ENCODE data around the gene ZNF530. TPM values are rescaled to one million over a fixed set of nuclear protein-coding genes. Genes with fewer than 3 reads are reported as not detected.

Gene ZNF530
- total and polyA plus RNA-seq, 7 donors = 1.2 to 12.5 (median 2.5) TPM

DNA sequence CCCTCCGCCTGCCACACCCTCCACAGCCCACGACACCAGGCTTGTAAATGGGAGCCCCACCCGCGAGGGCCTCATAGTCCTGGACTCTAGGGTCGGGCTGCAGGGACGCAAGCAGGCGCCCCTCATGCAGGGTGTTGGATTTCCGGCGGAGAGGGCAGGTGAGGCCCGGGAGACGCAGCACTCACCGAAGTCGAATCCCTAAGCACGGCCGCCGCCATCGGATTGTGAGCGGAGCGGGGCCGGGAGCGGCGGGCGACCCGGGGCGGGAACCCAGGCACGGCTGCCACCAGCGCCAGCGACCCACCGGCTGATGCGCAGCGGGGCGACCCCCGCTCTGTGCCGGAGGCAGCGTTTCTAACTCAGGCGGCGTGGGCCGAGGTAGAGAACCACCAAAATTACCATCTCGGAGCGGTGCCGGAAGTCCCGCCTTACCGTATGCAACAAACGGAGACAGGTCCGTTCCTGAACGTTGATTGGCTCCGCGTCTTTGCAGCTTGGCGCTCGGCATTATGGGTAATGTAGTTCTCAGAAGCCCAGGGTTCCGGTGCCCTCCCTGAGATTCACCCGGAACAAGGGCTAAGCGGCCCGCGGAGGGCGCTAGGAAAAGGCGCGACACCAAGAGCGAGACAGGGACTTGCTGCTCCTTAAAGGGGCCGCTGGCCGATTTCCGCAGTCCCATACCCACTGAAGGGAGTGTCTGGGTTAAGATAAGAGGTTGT, 21.0 kb upstream of the ZNF530 start, which contains the start of gene ZNF416:
TSS of gene ZNF416 (minus strand) at position 425 of the 719 bp plus-strand sequence. CDS start at position 218, 207 bp downstream.
- H3K9me3 ChIP-seq = peaks cover 15 to 29% (median 27%) of the 10 kb centered on the region in 4 donors
- WGBS, 2 donors = 0 to 1% methylated on average over 62 of the region's 62 CpGs

DNA sequence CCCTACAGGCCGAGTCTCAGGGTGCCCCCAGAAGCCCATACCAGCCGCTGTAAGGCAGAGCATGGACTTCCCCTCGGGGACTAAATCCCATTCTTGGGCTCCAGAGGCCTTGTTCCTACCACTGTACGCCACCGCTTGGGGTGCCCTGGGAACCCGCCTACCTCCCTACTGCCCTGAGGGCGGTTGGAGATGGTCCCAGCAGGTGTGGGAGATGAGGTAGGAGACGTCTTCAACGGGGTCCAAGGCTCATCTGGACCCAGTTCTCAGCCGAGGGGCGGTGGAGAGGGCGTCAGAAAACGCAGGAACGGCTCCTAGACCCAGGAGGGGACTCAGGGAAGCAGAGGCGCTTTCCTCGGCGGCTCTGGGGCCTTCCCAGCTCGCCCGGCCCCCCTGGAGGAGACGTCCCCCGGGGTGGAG, 16.6 kb upstream of the ZNF530 start:
- 46 to 66% methylated on average over 21 of the region's 21 CpGs for WGBS, 2 donors
- no peak for DNase-seq

More for the DNA sequence above, 21.0 kb upstream of the ZNF530 start, which contains the start of gene ZNF416:
- peaks cover 0 to 24% (median 14%) of the 10 kb centered on the region in 4 donors for H3K4me1 ChIP-seq
- no peaks in the 10 kb centered on the region for H3K27me3 ChIP-seq
- H3K27ac ChIP-seq = peak within 1 kb of the TSS; percentile 71 to 85 (median 74)
- H3K36me3 ChIP-seq = peaks cover 17 to 36% (median 30%) of the 10 kb centered on the region in 4 donors
- TF ChIP-seq POLR2AphosphoS5 (IDR thresholded peaks at IDR 0.05) (peak in 3 of 4 donors; percentile 60 to 69 (median 69)), POLR2A (IDR thresholded peaks at IDR 0.05) (no peak)
- peak; percentile 98 for DNase-seq
- peak within 1 kb of the TSS; percentile 67 to 99 (median 95) for H3K4me3 ChIP-seq
- intact Hi-C loops (cut with DNase I) = loop anchor here (2.0 kb wide), 3 partner anchors 18 to 338 kb away; partner anchors contain the start of genes ZNF417 and ZNF530

DNA sequence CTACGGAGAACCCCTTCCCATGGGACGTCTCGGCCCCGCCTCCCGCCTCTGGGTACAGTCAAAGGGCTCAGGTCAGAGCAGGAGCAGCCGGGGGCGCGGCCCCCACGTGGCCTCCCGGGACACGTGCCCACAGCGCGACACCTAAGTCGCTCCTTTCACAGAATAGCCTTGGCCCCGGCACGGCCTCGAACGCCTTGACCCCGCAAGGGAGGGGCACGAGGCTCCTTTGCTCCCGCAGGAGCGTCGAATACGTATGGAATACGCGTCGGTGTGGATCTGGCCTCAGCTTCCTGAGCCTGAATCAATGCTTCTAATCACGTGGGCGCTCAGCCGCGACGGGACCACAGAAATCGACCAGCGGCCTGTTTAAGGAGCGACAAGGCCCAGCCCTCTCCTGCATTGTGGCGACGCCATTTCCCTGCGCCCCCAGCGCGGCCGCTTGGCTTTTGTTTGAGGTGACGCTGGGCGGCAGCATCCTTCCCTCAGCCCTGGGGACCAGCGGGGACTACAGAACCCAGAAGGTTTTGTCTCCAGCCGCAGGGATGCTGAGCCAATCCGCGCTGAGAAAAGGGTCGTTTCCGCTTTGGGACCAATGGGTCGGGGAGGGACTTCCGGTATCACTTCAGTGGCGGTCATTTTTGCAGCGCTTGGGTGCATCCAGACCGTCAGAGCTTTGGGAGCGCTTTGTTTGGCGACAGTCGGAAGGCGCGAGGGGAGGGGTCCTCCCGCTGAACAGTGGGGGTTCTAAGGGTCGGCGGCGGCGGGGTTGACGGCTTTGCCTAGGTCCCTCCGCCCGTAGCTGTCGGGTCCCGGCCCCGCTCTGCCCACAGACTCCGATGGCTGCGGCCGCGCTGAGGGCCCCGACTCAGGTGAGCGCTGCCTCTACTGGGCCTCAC, 15.9 kb upstream of the ZNF530 start, which contains the start of gene ZIK1:
TSS of gene ZIK1 (plus strand) at position 625 of the 896 bp plus-strand sequence. CDS start at position 837, 212 bp downstream.
- Histone ChIP-seq H3K9me3 (peaks cover 4 to 30% (median 17%) of the 10 kb centered on the region in 4 donors), H3K27me3 (no peaks in the 10 kb centered on the region), H3K27ac (peak within 1 kb of the TSS; percentile 23 to 72 (median 63)), H3K4me1 (peaks cover 0 to 26% (median 15%) of the 10 kb centered on the region in 4 donors), H3K36me3 (peaks cover 5 to 19% (median 12%) of the 10 kb centered on the region in 4 donors), H3K4me3 (peak within 1 kb of the TSS; percentile 54 to 69 (median 63))
- peak; percentile 95 for DNase-seq
- TF ChIP-seq POLR2A (IDR thresholded peaks at IDR 0.05) (no peak), POLR2AphosphoS5 (IDR thresholded peaks at IDR 0.05) (peak in 3 of 4 donors; percentile 48 to 69 (median 66)), EP300 (IDR thresholded peaks at IDR 0.05) (no peak)
- TF ChIP-seq, protein P1, sequence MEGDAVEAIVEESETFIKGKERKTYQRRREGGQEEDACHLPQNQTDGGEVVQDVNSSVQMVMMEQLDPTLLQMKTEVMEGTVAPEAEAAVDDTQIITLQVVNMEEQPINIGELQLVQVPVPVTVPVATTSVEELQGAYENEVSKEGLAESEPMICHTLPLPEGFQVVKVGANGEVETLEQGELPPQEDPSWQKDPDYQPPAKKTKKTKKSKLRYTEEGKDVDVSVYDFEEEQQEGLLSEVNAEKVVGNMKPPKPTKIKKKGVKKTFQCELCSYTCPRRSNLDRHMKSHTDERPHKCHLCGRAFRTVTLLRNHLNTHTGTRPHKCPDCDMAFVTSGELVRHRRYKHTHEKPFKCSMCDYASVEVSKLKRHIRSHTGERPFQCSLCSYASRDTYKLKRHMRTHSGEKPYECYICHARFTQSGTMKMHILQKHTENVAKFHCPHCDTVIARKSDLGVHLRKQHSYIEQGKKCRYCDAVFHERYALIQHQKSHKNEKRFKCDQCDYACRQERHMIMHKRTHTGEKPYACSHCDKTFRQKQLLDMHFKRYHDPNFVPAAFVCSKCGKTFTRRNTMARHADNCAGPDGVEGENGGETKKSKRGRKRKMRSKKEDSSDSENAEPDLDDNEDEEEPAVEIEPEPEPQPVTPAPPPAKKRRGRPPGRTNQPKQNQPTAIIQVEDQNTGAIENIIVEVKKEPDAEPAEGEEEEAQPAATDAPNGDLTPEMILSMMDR (IDR thresholded peaks at IDR 0.05) = no peak
- WGBS, 2 donors = 3 to 23% methylated on average over 76 of the region's 76 CpGs
- intact Hi-C loops (cut with DNase I) = loop anchor here (5.0 kb wide), 1 partner anchor 49 kb away; the partner anchor contains the start of gene ZNF211

More for the DNA sequence above, 16.6 kb upstream of the ZNF530 start:
- H3K9me3 ChIP-seq = peaks cover 0 to 28% (median 11%) of the 10 kb centered on the region in 4 donors
- H3K4me1 ChIP-seq = peaks cover 0 to 30% (median 17%) of the 10 kb centered on the region in 4 donors
- no peaks in the 10 kb centered on the region for H3K27me3 ChIP-seq
- peaks cover 0 to 12% (median 6%) of the 10 kb centered on the region in 4 donors for H3K36me3 ChIP-seq
- peak overlapping the region in 1 of 4 donors; percentile 72 for H3K27ac ChIP-seq
- peak overlapping the region in 3 of 4 donors; percentile 54 to 69 (median 61) for H3K4me3 ChIP-seq
- intact Hi-C loops (cut with DNase I) = loop anchor here (5.0 kb wide), 1 partner anchor 49 kb away; the partner anchor contains the start of gene ZNF211
- no peak for TF ChIP-seq POLR2A (IDR thresholded peaks at IDR 0.05)
- no peak for TF ChIP-seq POLR2AphosphoS5 (IDR thresholded peaks at IDR 0.05)
- no peak for TF ChIP-seq EP300 (IDR thresholded peaks at IDR 0.05)
- TF ChIP-seq, protein P1 (IDR thresholded peaks at IDR 0.05) = no peak

DNA sequence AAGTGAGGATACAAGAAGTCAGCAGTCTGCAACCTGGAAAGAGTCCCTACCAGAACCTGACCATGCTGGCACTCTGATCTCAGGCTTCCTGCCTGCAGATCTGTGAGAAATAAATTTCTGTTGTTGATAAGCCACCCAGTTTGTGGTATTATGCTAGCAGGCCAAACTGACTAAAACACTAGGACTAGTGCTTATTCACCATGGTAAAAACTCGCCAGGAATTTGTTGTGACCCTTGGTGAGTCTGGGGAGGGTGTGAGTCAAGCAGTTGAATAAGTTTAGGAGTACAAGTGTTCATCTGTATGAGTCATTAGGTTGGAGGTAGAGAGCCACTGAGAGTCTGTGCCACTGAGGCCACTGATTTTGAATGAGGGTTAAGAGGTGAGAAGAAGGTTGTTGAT, 12.2 kb upstream of the ZNF530 start:
- Histone ChIP-seq H3K4me3 (no peak overlapping the region), H3K9me3 (peaks cover 33 to 67% (median 48%) of the 10 kb centered on the region in 4 donors), H3K27me3 (no peaks in the 10 kb centered on the region), H3K27ac (no peak overlapping the region), H3K36me3 (peaks cover 23 to 49% (median 41%) of the 10 kb centered on the region in 4 donors), H3K4me1 (peaks cover 0 to 20% (median 15%) of the 10 kb centered on the region in 4 donors)
- no peak for DNase-seq
- no peak for TF ChIP-seq POLR2A (IDR thresholded peaks at IDR 0.05)
- no peak for TF ChIP-seq POLR2AphosphoS5 (IDR thresholded peaks at IDR 0.05)
- TF ChIP-seq, protein P1 (IDR thresholded peaks at IDR 0.05) = no peak
- no peak for TF ChIP-seq EP300 (IDR thresholded peaks at IDR 0.05)
- WGBS, 2 donors = 83 to 96% methylated on average over 1 of the region's 1 CpG
- intact Hi-C loops (cut with DNase I) = no loop called here
